Activated CD4-positive, alpha-beta T cell treated with anti-CD3 and anti-CD28 coated beads, Interleukin-2, amount 10 ng/mL, durations not matched to agents 24 days and 14 days (primary cell): Measurements from ENCODE around the gene SLC26A9. TPM values are rescaled to one million over a fixed set of nuclear protein-coding genes. Genes with fewer than 3 reads are reported as not detected.

Experiments
- DNase-seq: peaks from one replicate; pipeline ENCODE4 v3.0.0; 2022
- H3K27ac Mint-ChIP-seq: one replicate; pipeline ENCODE4 v1.8.0; 2022; ENCODE audit warnings: mild to moderate bottlenecking, mixed read lengths
- H3K27me3 Mint-ChIP-seq: one replicate; pipeline ENCODE4 v1.8.0; 2022; ENCODE audit warnings: mixed read lengths
- H3K36me3 Mint-ChIP-seq: one replicate; pipeline ENCODE4 v1.8.0; 2022; ENCODE audit warnings: low read depth, mild to moderate bottlenecking, mixed read lengths
- H3K4me1 Mint-ChIP-seq: one replicate; pipeline ENCODE4 v1.8.0; 2021; ENCODE audit warnings: mixed read lengths
- H3K4me3 Mint-ChIP-seq: one replicate; pipeline ENCODE4 v1.8.0; 2022; ENCODE audit warnings: mild to moderate bottlenecking, moderate library complexity, mixed read lengths
- H3K9me3 Mint-ChIP-seq: one replicate; pipeline ENCODE4 v1.8.0; 2021; ENCODE audit warnings: mixed read lengths
- intact Hi-C: fragments of 100-400 bp; cut with micrococcal nuclease; formaldehyde crosslinking; loops from one replicate; pipeline ENCODE4 v1.15.1; 2023
- total RNA-seq: library from RNA; stranded (reverse); gene quantifications from 2 replicates; pipeline ENCODE4 v1.2.3, GENCODE V29; 2022

Gene SLC26A9
- total RNA-seq, 1 donor from 2014 or later = not detected

GRCh38 chr1:205948039-205948438 lies 4.8 kb upstream of the SLC26A9 start:
- Mint-ChIP-seq H3K4me3 (no peak overlapping the region), H3K9me3 (no peaks in the 10 kb centered on the region), H3K4me1 (no peaks in the 10 kb centered on the region), H3K36me3 (no peaks in the 10 kb centered on the region), H3K27me3 (peaks cover 18% of the 10 kb centered on the region), H3K27ac (no peak overlapping the region)
- DNase-seq = no peak
- intact Hi-C loops = no loop called here

GRCh38 chr1:205947024-205947423 lies 3.8 kb upstream of the SLC26A9 start:
- intact Hi-C loops = no loop called here
- no peak for DNase-seq
- no peaks in the 10 kb centered on the region for H3K4me1 Mint-ChIP-seq
- H3K9me3 Mint-ChIP-seq = no peaks in the 10 kb centered on the region
- H3K36me3 Mint-ChIP-seq = no peaks in the 10 kb centered on the region
- no peak overlapping the region for H3K27ac Mint-ChIP-seq
- peaks cover 21% of the 10 kb centered on the region for H3K27me3 Mint-ChIP-seq
- no peak overlapping the region for H3K4me3 Mint-ChIP-seq

DNA sequence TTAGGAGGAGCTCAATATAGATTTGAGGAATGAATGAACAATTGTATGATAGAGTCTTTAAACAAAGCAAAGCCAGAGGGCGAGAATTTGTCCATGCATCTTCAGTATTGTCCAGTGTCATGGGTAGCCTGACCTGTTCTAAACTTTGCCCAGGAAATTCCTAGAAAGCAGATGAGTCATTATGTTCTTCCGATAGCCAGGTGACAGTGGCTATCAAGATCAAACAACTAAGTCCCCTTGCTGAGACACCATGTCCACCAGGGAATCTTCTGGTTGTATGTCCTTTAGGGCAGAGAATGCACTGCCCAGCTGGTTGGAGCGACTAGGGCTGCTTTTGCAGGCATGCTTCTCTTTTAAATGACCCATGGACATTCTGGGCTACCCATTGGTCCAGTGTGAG lies 1.8 kb upstream of the SLC26A9 start:
- Mint-ChIP-seq H3K9me3 (no peaks in the 10 kb centered on the region), H3K27me3 (peaks cover 25% of the 10 kb centered on the region), H3K36me3 (no peaks in the 10 kb centered on the region), H3K27ac (no peak overlapping the region), H3K4me1 (no peaks in the 10 kb centered on the region), H3K4me3 (no peak overlapping the region)
- intact Hi-C loops = no loop called here
- no peak for DNase-seq

DNA sequence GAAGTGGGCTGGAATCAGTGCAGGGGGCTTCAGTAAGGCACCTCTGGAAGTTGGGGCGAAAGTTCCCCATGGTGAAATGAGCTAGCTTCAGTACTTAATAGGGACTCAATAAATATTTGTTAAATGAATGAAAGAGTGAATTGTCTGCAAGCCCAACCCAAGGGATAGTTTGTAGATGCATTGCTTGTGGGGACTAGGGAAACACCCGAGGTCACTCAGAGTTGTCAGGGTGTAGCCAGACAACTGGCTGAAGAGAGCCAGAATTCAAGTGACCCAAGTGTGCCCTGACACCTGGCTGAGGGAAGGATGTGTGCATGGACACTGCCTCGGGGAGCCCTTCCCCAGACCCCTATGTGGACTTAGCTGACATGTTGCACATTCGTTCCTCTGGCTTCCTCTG lies 1.3 kb upstream of the SLC26A9 start:
- intact Hi-C loops = no loop called here
- Mint-ChIP-seq H3K27ac (no peak overlapping the region), H3K4me3 (no peak overlapping the region), H3K36me3 (no peaks in the 10 kb centered on the region), H3K9me3 (no peaks in the 10 kb centered on the region), H3K4me1 (no peaks in the 10 kb centered on the region), H3K27me3 (peaks cover 28% of the 10 kb centered on the region)
- no peak for DNase-seq

DNA sequence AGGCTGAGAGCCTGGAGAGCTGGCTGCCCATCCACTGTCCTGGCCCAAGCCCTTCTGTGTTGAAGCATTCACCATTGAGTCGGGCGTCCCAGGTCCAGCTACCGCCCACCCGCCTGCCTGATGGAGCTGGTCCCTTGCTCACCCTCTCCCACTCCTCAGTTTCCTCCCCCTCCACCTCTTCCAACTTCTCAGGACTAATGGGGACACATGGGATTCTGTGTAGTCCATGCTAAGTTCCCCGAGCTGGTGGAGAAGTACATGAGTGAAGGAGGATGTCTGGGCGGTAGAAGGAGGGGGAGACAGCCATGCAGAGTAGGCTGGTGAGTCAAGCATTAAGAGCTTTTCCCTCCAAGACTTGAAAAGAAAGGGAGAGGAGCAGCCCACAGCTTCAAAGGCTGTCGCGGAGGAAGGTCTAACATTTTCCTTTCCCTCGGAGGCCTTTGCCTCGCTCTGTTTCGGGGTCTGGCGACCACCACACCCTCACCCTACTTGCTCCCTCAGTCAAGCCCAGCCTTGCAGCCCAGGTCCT lies 561 bp downstream of the SLC26A9 start:
- Mint-ChIP-seq H3K4me3 (no peak overlapping the region), H3K4me1 (no peaks in the 10 kb centered on the region), H3K36me3 (no peaks in the 10 kb centered on the region), H3K27ac (no peak overlapping the region), H3K27me3 (peaks cover 36% of the 10 kb centered on the region), H3K9me3 (no peaks in the 10 kb centered on the region)
- no peak for DNase-seq
- intact Hi-C loops = no loop called here

- Mint-ChIP-seq H3K4me3 (no peak overlapping the region), H3K27ac (no peak overlapping the region), H3K27me3 (peaks cover 33% of the 10 kb centered on the region), H3K36me3 (no peaks in the 10 kb centered on the region), H3K9me3 (no peaks in the 10 kb centered on the region), H3K4me1 (no peaks in the 10 kb centered on the region)
- no peak for DNase-seq
- intact Hi-C loops = no loop called here
Measured at GRCh38 chr1:205940710-205941109, 2.5 kb downstream of the SLC26A9 start.

DNA sequence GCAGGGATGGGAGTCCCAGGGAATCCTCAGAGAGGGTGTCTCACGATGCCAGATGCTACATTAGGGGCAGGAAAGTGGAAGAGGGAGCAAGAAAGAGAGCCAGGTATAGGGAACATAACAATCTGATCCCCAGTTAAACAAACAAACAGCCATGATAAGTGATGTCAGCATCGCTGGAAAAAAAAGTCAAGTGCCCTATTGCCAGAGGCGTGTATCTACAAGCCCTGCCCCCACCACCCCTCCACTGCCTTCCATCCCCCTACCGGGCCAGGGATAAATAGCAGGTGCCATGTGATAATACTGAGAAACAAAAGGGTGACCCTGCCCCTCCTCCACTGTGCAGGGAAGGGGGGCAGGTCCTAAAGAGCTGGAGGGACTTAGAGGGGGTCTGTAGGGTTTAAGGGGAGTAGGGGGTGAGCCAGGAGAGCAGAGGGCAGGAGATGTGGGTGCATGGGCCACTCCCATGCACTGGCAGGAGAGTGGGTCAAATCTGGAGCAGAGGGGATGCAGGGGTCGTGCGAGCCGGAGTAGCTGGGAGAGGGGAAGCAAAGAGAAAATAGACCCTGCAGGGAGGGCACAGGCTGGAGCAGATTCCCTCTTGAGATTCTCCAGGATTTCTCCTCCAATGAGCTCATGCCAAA lies 3.4 kb downstream of the SLC26A9 start:
- DNase-seq = no peak
- no peaks in the 10 kb centered on the region for H3K4me1 Mint-ChIP-seq

GRCh38 chr1:205938682-205939081 lies 4.6 kb downstream of the SLC26A9 start:
- intact Hi-C loops = no loop called here
- H3K4me1 Mint-ChIP-seq = no peaks in the 10 kb centered on the region
- H3K36me3 Mint-ChIP-seq = no peaks in the 10 kb centered on the region
- H3K27me3 Mint-ChIP-seq = peaks cover 27% of the 10 kb centered on the region
- H3K4me3 Mint-ChIP-seq = no peak overlapping the region
- H3K27ac Mint-ChIP-seq = no peak overlapping the region
- H3K9me3 Mint-ChIP-seq = no peaks in the 10 kb centered on the region
- no peak for DNase-seq

More for the DNA sequence above, 3.4 kb downstream of the SLC26A9 start:
- Mint-ChIP-seq H3K4me3 (no peak overlapping the region), H3K27me3 (peaks cover 28% of the 10 kb centered on the region), H3K27ac (no peak overlapping the region), H3K36me3 (no peaks in the 10 kb centered on the region), H3K9me3 (no peaks in the 10 kb centered on the region)
- intact Hi-C loops = no loop called here

DNA sequence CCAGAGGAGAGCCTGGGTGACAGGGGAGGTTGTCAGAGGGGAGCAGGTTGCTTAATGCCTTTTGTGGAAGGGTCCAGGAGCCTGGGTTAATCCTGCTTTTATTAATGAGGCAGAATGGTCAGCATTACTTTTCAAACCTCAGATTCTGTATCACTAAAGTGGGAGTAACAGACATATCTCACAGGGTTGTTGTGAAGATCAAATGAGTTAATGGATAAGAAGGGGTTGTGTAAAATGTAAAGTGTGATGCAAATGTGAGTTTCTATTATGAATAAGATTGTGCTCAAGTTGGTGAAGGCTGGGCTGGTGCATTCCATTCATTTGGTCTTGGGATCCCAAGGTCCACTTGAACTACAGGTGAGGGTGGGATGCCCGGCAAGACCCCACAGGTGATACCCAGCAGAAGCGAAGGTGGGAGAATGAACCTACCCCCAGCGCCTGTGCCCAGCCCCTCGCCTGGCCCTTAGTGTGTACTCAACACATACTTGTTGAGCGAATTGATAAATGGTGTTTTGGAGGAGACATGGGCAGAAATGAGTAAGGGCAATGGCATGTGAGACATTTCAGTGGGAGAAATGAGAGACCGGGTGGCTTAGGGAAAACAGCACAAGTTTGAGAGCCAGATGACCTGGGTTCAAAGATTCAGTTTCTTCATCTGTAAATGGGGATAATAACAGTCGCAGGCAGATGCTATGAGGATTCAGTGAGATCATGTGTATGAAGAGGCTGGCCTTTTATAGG lies 6.2 kb downstream of the SLC26A9 start:
- no peak for DNase-seq
- Mint-ChIP-seq H3K4me1 (no peaks in the 10 kb centered on the region), H3K27ac (no peak overlapping the region), H3K4me3 (no peak overlapping the region), H3K36me3 (no peaks in the 10 kb centered on the region), H3K9me3 (no peaks in the 10 kb centered on the region), H3K27me3 (peaks cover 33% of the 10 kb centered on the region)
- intact Hi-C loops = no loop called here

DNA sequence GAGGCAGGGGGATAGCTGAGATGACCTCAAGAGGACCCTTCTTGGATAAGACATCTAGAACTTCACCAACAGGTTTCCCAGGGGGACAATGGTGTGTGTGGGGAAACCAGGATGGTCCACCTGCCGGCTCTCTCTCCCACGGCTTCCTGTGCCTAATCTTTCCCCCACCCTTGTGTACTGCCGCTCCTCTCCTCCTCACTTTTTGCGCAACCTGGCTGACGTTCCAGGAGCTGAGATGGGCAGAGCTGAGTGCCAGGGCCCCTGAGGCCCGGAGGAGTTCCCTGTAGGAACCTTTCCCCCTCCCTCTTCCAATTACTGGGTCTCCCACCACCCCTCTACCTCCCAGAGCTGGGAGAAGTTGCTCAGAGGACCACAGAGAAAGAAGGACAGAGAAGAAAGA lies 6.9 kb downstream of the SLC26A9 start:
- H3K27ac Mint-ChIP-seq = no peak overlapping the region
- H3K4me3 Mint-ChIP-seq = no peak overlapping the region
- H3K4me1 Mint-ChIP-seq = no peaks in the 10 kb centered on the region
- no peaks in the 10 kb centered on the region for H3K9me3 Mint-ChIP-seq
- H3K36me3 Mint-ChIP-seq = no peaks in the 10 kb centered on the region
- no peak for DNase-seq
- H3K27me3 Mint-ChIP-seq = peaks cover 33% of the 10 kb centered on the region
- intact Hi-C loops = no loop called here

DNA sequence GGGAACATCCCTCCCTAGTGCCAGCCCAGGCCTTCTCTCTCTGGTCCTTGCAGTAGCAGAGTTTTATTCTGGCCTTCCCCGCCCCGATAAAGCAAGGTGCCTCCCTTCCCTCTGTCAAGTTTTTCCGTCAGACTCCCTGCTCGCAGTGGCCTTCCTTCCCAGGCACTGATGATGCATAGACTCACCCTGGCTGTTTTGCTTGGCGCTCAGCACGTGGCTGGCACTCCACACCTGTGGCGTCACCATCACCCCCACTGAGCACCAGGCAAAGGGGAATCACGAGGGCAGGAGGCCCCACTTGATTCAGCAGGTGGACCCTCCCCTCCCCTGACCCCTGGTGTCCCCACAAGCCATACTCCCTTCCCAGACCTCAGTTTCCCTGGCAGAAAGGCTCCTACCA lies 7.4 kb downstream of the SLC26A9 start:
- Mint-ChIP-seq H3K27me3 (peaks cover 31% of the 10 kb centered on the region), H3K4me1 (no peaks in the 10 kb centered on the region), H3K9me3 (no peaks in the 10 kb centered on the region), H3K27ac (no peak overlapping the region), H3K4me3 (no peak overlapping the region), H3K36me3 (no peaks in the 10 kb centered on the region)
- DNase-seq = no peak
- intact Hi-C loops = no loop called here

DNA sequence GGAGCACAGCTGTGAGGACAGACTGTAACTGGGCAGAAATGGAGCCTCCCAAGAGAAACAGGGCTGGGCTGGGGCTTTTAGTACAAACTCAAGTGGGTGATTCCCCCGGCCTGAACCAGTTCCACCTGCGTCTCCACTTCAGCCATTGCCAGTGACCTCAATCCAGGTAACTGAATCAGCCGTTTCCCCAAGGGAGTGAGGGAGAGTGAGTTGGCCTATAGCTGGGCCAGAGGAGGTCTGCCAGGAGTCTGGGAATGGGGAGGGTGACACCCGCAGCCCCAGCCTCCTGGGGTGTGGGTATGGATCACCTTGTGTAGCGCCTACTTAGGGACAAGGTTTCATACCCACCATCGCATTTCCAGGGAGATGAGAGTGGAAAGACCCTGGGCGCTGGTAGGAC lies 8.5 kb downstream of the SLC26A9 start:
- H3K27ac Mint-ChIP-seq = no peak overlapping the region
- H3K4me1 Mint-ChIP-seq = no peaks in the 10 kb centered on the region
- peaks cover 29% of the 10 kb centered on the region for H3K27me3 Mint-ChIP-seq
- DNase-seq = no peak
- intact Hi-C loops = no loop called here
- H3K9me3 Mint-ChIP-seq = no peaks in the 10 kb centered on the region
- no peak overlapping the region for H3K4me3 Mint-ChIP-seq
- no peaks in the 10 kb centered on the region for H3K36me3 Mint-ChIP-seq

- no peak overlapping the region for H3K4me3 Mint-ChIP-seq
- H3K36me3 Mint-ChIP-seq = no peaks in the 10 kb centered on the region
Measured at GRCh38 chr1:205933671-205934618, 9.3 kb downstream of the SLC26A9 start.

GRCh38 chr1:205932776-205933175 lies 10.5 kb downstream of the SLC26A9 start:
- no peak overlapping the region for H3K4me3 Mint-ChIP-seq
- H3K36me3 Mint-ChIP-seq = no peaks in the 10 kb centered on the region
- peaks cover 18% of the 10 kb centered on the region for H3K27me3 Mint-ChIP-seq
- DNase-seq = no peak
- H3K4me1 Mint-ChIP-seq = no peaks in the 10 kb centered on the region
- intact Hi-C loops = no loop called here
- H3K27ac Mint-ChIP-seq = no peak overlapping the region
- H3K9me3 Mint-ChIP-seq = no peaks in the 10 kb centered on the region

More at GRCh38 chr1:205933671-205934618, 9.3 kb downstream of the SLC26A9 start:
- intact Hi-C loops = no loop called here
- H3K9me3 Mint-ChIP-seq = no peaks in the 10 kb centered on the region
- peaks cover 24% of the 10 kb centered on the region for H3K27me3 Mint-ChIP-seq
- H3K27ac Mint-ChIP-seq = no peak overlapping the region
- no peak for DNase-seq
- H3K4me1 Mint-ChIP-seq = no peaks in the 10 kb centered on the region
